T-helper 2 cell (primary cell): Measurements from ENCODE around the gene LRP1-AS.

Source experiments
- DNase-seq, 5 experiments: peaks; one replicate each; pipeline versions ENCODE4 v3.0.0 to v3.0.0-alpha.2; 2012 to 2022

LRP1-AS gene

GRCh38 chr12:57158665-57159064 is 11.2 kb upstream of the LRP1-AS start:
- DNase-seq, result no peak

DNA sequence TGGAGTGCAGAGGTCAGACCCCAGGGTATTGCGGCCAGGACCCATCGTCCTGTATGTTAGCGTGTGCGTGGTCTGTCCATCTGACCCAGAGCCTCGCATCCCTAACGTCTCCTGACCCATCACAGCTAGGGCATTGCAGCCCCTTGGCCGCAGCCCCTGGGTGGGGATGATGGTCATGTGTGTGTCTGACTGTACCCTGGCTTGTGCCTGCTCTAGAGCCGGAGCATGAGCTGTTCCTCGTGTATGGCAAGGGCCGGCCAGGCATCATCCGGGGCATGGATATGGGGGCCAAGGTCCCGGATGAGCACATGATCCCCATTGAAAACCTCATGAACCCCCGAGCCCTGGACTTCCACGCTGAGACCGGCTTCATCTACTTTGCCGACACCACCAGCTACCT is 10.8 kb upstream of the LRP1-AS start:
- DNase-seq, result no peak

DNA sequence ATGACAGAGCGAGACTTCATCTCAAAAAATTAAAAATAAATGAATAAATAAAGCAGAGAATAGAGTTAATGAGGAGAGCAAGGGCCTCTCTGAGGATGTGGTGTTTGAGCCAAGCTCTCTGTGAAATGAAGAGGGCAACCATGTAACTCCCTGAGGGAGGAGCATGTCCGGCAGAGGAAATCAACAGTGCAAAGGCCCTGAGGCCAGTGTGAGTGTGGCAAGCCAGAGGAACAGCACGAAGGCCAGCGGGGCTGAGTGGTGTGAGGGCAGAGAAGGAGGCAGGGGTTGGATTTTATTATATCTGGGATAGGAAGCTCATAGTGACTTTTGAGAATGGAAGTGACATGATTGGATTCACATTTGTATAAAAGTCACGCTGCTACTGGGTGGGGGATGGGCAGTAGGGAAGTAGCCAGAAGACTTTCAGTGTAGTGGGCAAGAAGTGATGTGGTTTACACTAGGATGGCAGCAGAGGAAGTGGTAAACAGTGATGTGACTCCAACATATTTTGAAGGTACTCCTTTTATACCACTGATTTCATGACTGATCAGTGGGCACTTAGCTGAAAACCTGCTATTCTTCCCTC is 10.3 kb upstream of the LRP1-AS start:
- peak in 1 of 5 experiments; percentile 78 for DNase-seq

- DNase-seq, result no peak
Measured at GRCh38 chr12:57156701-57157403, 9.4 kb upstream of the LRP1-AS start.

- no peak for DNase-seq
Measured at GRCh38 chr12:57154804-57155434, 7.5 kb upstream of the LRP1-AS start.

DNA sequence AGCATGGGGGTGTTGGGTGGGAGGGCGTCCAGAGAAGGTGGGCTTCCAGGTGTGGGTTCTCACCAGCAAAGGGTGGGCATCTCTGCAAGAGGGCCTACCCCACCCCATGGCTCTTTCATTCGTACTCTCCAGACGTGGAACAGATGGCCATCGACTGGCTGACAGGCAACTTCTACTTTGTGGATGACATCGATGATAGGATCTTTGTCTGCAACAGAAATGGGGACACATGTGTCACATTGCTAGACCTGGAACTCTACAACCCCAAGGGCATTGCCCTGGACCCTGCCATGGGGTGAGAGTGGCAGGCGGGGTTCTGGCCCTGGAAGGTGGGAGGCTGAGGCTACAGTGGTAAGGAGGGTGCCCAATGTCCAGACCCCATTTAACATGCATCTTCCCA is 6.7 kb upstream of the LRP1-AS start:
- DNase-seq, result no peak

DNA sequence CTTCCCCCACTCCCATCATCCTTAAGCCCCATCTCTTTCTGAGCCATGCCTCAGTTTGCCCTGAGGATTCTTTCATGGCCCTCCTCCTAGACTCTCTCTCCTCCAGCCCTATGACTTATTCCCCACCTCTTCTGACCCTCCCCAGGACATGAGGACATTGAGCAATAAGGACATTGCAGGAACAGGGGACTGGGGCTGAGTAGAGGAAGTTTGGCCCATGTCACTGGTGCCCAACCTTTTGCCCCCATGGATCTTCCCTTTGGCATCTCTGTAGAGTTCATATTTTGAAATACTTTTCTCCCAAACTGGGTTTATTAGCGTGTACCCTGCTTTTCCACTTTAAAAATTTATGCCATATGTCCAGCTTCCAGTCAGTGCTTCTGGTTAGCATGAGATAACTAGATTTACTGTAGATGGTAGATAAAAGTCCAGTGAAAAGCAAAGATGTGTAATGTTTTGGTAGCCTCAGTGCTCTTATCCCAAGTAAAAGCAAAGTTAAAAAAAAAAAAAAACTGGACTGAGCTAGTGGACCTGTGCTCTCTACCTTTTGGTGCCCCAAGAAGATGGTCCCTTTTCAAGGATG is 6.1 kb upstream of the LRP1-AS start:
- no peak for DNase-seq

DNA sequence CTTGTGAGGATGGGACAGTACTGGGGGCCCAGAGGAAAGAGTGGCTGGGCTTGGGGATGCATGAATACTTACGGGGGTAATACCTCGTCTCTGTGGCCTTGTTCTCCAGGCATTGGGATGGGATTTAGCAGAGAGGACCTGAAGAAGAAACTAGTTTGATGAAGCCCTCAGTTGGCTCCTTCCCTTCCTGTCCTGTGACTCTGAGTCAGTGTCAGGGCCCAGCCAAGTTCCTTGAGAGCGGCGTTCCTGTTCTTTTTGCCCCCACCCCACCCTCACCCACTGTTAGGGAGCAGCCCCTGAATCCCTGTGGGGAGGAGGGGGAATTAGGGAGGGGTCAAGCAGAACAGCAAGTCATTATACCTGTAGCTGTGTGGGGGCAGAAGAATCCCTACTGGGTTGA is 5.2 kb upstream of the LRP1-AS start:
- DNase-seq, result no peak

- DNase-seq, result no peak
Measured at GRCh38 chr12:57151741-57152630, 4.6 kb upstream of the LRP1-AS start.

DNA sequence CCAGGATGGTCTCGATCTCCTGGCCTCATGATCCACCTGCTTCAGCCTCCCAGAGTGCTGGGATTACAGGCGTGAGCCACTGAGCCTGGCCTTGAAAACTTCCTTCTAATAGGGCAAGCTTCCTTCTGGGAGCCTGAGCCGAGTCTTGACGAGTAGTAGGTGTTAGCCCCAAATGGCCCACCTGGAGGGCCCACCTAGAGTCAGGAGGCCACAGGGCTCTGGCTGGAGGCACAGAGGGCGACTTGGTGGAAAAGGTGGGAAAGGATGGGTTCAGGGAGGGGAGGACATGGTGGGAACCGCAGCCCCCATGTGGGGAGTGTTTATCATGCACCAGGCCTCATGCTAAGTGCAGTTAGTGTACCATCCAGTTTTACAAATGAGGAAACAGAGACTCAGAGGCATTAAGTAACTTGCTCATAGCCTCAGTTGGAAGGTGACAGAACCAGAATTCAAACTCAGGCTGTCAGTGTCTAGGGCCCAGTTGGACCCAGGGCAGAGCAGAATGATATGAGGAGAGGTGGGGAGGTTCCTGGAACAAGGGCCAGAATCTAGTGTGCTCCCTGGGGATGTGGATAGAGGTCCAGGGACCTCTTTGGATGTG is 3.1 kb upstream of the LRP1-AS start:
- DNase-seq, result no peak

DNA sequence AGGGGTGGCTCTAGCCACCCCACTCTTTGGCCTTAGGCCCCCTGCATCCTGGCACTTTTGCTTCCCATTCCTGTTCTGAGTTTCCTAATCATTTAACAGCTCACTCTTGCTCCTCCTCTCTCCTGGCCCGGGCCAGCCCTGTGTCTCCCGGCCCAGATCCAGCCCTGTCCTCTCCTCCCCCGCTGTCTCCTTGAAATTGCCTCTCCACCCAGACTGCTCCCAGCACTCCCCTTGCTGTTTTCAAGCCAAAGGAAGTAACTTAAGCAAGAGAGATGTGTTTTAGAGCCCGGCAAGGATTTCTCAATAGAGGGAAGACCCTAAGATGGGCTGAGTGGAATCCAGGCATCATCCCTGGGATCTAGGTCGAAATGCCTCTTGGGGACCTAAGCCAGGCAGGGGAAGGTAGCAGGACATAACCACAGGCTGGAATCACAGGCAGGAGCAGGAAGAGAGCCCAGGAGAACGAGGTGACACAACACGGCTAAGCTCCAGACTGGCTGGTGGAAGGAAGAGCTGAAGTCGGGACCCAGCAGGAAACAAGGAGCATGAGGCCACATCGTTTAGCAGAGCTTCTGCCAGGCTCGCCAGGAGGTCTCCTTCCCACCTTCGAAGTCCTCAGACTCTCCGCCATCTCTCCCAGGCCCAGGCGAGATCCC is 2.0 kb upstream of the LRP1-AS start:
- DNase-seq, result no peak

DNA sequence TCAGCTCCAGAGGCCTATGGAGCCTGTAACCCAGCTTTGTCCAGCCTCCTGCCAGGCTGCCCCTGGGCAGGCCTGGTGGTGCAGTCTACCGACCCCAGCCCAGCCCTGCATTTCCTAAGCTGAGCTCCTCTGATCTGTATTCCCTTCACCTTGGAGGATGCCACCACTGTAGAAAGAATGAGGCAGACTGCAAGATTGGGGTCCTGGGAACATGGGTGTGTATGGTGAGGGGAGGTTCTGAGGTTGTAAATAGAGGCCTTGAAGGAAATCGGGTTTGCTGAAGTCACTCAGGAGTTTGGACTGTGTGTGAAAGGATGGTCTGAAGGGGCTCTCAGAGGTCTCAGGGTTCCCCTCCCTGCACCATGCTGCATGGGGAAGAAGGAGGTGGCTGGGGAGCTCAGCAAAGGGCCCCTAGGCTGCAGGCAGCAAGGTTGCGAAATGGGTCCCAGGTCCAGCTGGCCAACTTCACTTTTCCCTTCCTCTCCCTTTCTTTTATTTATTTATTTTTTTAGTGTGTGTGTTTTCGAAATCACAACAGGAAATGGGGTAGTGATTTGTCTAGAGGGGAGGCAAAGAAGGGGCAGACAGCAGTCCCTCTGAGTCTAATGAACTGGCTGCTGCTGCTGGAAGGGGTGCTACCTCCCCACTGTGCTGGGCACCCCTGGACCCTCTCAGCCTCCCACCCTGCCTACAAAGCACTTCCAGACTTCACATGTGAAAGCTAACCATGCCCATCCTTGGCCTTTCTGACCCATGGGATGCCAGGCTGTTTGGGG is 1.2 kb upstream of the LRP1-AS start:
- DNase-seq, result no peak

DNA sequence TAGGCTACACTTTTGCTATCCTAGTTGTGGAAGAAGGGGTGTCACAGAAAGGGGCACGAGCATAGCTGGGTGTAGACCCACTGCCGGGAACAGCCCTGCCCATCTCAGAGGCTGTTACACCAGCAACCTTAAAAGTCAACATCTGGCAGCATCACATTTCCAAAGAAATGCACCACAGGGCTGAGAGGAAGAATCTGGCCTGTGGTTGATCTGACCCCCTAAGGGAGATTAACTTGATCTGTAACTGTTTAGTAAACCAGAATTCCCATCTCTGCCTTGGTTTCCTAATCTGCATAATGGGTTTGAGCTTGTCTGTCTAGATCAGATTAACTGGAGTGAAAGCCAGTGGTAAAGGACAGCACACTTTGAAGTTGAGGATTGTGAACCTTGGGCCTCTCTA is 1.3 kb downstream of the LRP1-AS start:
- no peak for DNase-seq

DNA sequence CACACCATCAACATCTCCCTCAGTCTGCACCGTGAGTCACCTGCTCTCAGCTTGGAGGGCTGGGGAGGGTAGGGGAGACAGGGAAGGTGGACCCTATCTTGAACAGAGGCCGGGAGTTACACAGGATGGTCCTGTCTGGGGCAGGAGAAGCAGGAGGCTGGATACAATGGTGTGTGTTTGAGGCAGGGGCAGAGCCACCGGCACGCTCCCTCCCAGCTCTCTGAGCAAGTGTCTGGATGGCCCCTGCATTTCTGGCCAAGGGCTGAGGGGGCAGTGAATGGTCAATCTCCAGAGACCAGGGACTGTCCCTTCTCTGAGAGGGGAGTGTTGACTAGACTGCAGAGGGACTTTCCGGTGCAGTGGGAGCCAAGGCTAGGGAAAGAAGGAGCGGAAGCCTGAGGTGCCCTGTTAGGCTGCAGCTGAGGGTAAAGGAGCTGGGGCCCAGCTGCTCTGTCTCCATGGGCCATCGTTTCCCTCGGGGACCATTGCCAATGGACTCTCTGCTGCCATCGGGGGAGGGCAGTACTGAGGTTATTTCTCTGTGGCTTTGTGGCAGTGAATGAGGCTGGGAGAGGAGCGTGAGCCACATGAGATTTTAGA is 1.9 kb downstream of the LRP1-AS start:
- DNase-seq, result no peak

- no peak for DNase-seq
Measured at GRCh38 chr12:57143454-57143853, 4.0 kb downstream of the LRP1-AS start.

DNA sequence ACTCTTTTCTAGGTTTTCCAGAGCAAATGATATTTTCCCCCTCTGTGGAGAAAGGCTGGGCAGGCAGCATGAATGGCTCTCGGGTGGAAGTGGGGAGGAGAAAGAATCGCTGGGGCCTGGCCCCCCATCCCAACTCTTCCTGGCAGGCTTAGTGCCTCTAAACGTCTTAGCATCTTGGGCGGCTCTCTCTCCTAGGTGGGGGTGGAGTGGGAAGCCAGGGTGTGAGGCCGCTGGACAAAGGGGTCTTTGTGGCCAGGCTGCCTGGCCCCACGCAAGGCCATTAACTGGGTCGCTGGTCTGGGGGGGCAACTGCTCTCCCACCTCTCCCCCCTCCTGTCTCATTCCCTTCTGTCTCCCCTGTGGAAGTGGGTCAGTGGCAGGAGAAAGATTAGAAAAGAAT is 4.7 kb downstream of the LRP1-AS start:
- no peak for DNase-seq

DNA sequence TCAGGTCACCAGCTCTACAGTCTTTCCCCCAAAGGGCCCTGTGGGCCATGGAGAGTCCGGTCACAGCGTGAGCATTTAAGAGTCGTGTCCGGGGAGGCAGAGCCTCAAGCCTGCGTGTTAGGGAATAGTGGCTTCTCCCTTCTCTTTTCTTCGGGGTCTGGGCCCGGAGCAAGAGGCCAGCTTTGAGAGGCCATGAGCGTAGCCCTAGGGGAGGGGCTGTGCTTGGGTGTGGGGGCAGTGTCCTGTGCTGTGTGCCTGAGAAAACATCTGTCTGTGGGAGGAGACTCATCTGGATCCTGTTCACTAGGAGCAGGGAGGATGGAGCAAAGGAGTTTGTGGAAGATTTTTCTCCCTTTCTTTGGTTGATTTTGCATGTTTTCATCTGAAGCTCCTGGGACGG is 5.3 kb downstream of the LRP1-AS start:
- no peak for DNase-seq

DNA sequence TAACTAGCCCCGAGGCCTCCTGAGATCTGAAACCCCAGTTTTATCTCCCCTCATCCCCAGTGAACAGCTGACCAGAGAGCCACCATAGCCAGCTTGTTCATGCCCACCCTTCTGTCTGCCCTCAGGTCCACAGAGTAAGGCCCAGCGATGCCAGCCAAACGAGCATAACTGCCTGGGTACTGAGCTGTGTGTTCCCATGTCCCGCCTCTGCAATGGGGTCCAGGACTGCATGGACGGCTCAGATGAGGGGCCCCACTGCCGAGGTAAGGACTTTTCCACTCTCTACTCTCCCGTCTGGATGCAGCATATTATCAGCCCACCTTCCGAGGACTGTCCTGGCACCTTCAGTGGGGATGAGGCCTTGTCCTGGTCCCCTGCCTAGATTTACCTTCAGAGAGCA is 6.2 kb downstream of the LRP1-AS start:
- no peak for DNase-seq

DNA sequence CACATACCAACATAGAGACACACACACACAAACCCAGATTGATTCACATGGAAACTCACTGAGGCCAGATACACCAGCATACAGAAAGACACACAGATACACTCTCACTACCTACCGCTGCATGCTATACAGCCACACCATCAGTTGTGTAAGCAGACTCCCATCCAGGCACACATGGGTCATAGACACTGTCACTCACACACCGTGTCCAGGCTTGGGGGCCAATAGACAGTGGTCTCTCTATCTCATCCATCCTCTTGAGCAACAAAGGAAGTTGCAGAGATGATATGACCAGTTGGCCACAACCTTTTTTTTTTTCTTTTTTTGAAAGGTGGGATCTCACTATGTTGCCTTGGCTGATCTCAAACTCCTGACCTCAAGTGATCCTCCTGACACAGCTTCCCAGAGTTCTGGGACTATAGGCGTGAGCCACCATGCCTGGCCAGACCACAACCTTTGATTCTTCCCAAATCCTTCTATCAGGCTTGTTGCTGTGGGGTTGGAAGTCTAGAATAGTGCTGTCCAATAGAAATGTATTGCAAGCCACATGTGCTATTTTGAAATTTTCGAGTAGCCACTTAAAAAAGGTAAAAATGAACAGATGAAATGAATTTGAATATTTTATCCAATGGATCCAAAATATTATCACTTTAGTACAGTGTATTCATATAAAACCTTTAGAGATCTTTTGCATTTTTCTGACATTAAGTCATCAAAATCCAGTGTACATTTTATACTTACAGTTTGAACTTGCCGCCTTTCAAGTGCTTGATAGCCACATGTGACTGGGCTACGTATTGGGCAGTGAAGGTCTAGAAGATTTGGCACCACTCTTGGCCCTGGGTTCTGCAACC is 7.4 kb downstream of the LRP1-AS start:
- DNase-seq, result no peak
